Ascending aorta (tissue), 2 donors: ENCODE measurements around the gene SLC35F2. TPM values are rescaled to one million over a fixed set of nuclear protein-coding genes. Genes with fewer than 3 reads are reported as not detected.

Experiments
- DNase-seq, 2 donors: peaks; one replicate each; pipeline ENCODE4 v3.0.0-alpha.2; 2019; ENCODE audit warnings: low spot score in 2 of 2
- H3K27ac ChIP-seq, 2 donors: fragments of 200-600 bp; sonication (generic); one replicate each; pipeline ENCODE4 v1.5.1; 2016 to 2017; ENCODE audit warnings: mild to moderate bottlenecking in 1 of 2
- H3K27me3 ChIP-seq: fragments of 200-600 bp; sonication (generic); one replicate; pipeline ENCODE4 v1.5.1; 2017
- H3K36me3 ChIP-seq, 2 donors: fragments of 200-600 bp; sonication (generic); one replicate each; pipeline ENCODE4 v1.5.1; 2016
- H3K4me1 ChIP-seq, 2 donors: fragments of 200-600 bp; sonication (generic); one replicate each; pipeline ENCODE4 v1.5.1; 2016 to 2017; ENCODE audit warnings: mild to moderate bottlenecking in 1 of 2
- H3K4me3 ChIP-seq, 2 donors: fragments of 200-600 bp; sonication (generic); one replicate each; pipeline ENCODE4 v1.5.1; 2016 to 2017; ENCODE audit warnings: mild to moderate bottlenecking in 1 of 2
- H3K9me3 ChIP-seq, 2 donors: fragments of 200-600 bp; sonication (generic); one replicate each; pipeline ENCODE4 v1.5.1; 2016
- intact Hi-C: fragments of 100-400 bp; cut with DNase I; formaldehyde crosslinking; loops from one replicate; pipeline ENCODE4 v1.15.1; 2023
- total RNA-seq: library from RNA; depleted of rRNA; stranded (reverse); fragments of >200 nt; gene quantifications from one replicate; pipeline ENCODE4 v1.1.0, GENCODE V29; 2016
- TF ChIP-seq, protein P1 (sequence below), 3 experiments: fragments of 200-600 bp in 2 of 3; fragments of 450-650 bp in 1 of 3; sonication (generic) in 2 of 3; IDR thresholded peaks; one replicate each; pipeline ENCODE4 v1.5.1; 2016 to 2019; ENCODE audit warnings: antibody characterized with exemption in 3 of 3, mild to moderate bottlenecking in 1 of 3, moderate library complexity in 1 of 3

The SLC35F2 gene
- total RNA-seq, 1 donor from 2014 or later = 5.4 TPM

DNA sequence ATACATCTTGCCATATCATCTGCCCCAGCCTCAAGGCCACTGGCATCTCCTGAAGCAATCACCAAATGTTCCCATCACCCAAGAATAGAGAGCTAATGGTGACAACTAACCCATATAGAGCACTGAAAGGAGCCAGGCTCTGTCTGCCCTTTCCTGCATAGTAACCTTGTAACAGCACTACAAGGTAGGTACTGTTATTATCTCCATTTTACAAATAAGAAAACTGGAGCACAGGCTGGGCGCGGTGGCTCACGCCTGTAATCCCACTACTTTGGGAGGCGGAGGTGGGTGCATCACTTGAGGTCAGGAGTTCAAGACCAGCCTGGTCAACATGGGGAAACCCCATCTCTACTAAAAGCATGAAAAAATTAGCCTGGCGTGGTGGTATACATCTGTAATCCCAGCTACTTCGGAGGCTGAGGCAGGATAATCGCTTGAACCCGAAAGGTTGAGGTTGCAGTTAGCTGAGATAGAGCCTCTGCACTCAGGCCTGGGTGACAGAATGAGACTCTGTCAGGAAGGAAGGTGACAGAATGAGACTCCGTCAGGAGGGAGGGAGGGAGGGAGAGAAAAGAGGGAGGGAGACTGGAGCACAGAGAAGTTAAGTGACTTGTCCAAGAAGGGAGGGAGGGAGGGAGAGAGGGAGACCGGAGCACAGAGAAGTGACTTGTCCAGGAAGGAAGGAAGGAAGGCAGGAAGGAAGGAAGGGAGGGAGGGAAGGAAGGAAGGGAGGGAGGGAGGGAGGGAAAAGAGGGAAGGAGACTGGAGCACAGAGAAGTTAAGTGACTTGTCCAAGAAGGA is 2.2 kb downstream of the SLC35F2 start:
- H3K9me3 ChIP-seq = no peaks in the 10 kb centered on the region
- intact Hi-C loops = loop anchor here (5.0 kb wide), 2 partner anchors 59 to 294 kb away; no protein-coding TSS in a partner anchor
- H3K4me3 ChIP-seq = no peak overlapping the region
- H3K27ac ChIP-seq = peak overlapping the region; percentile 57 to 88
- no peaks in the 10 kb centered on the region for H3K4me1 ChIP-seq
- H3K27me3 ChIP-seq = no peaks in the 10 kb centered on the region
- TF ChIP-seq, protein P1, sequence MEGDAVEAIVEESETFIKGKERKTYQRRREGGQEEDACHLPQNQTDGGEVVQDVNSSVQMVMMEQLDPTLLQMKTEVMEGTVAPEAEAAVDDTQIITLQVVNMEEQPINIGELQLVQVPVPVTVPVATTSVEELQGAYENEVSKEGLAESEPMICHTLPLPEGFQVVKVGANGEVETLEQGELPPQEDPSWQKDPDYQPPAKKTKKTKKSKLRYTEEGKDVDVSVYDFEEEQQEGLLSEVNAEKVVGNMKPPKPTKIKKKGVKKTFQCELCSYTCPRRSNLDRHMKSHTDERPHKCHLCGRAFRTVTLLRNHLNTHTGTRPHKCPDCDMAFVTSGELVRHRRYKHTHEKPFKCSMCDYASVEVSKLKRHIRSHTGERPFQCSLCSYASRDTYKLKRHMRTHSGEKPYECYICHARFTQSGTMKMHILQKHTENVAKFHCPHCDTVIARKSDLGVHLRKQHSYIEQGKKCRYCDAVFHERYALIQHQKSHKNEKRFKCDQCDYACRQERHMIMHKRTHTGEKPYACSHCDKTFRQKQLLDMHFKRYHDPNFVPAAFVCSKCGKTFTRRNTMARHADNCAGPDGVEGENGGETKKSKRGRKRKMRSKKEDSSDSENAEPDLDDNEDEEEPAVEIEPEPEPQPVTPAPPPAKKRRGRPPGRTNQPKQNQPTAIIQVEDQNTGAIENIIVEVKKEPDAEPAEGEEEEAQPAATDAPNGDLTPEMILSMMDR (IDR thresholded peaks at IDR 0.05) = no peak
- no peak for DNase-seq
- H3K36me3 ChIP-seq = no peaks in the 10 kb centered on the region

DNA sequence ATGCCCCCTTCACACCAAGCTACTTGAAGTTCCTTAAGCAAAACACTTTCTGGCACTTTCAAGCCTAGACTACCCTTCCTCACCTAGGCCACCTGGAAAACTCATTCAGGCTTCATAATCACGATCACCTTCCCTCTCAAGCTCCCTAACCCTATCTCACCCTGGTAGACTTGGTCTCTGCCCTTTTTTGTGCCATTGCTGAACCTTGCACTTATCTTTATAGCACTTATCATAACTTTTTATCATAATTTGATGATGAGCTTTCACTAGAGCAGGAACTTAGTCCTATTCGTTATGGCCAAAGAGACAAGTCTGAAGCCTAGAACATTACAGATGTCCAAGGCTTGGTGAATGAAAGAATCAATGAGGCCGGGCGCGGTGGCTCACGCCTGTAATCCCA is 5.5 kb downstream of the SLC35F2 start:
- TF ChIP-seq, protein P1 (IDR thresholded peaks at IDR 0.05) = no peak
- Histone ChIP-seq H3K36me3 (no peaks in the 10 kb centered on the region), H3K27ac (no peak overlapping the region), H3K4me3 (no peak overlapping the region), H3K4me1 (no peaks in the 10 kb centered on the region), H3K9me3 (no peaks in the 10 kb centered on the region), H3K27me3 (no peaks in the 10 kb centered on the region)
- no peak for DNase-seq
- intact Hi-C loops = no loop called here

- no peak overlapping the region for H3K27ac ChIP-seq
- no peak overlapping the region for H3K4me3 ChIP-seq
- DNase-seq = no peak
- TF ChIP-seq, protein P1 (IDR thresholded peaks at IDR 0.05) = no peak
- H3K27me3 ChIP-seq = no peaks in the 10 kb centered on the region
- H3K9me3 ChIP-seq = no peaks in the 10 kb centered on the region
- no peaks in the 10 kb centered on the region for H3K4me1 ChIP-seq
- no peaks in the 10 kb centered on the region for H3K36me3 ChIP-seq
- intact Hi-C loops = no loop called here
These were observed 6.8 kb downstream of the SLC35F2 start for GRCh38 chr11:107851704-107852310.

GRCh38 chr11:107849790-107850189 is 8.8 kb downstream of the SLC35F2 start:
- H3K27ac ChIP-seq = no peak overlapping the region
- no peak for DNase-seq
- H3K36me3 ChIP-seq = no peaks in the 10 kb centered on the region
- no peaks in the 10 kb centered on the region for H3K27me3 ChIP-seq
- TF ChIP-seq, protein P1 (IDR thresholded peaks at IDR 0.05) = no peak
- intact Hi-C loops = loop anchor here (10.0 kb wide), 1 partner anchor 375 kb away; the partner anchor contains the start of genes ATM and NPAT
- H3K9me3 ChIP-seq = no peaks in the 10 kb centered on the region
- H3K4me1 ChIP-seq = no peaks in the 10 kb centered on the region
- H3K4me3 ChIP-seq = no peak overlapping the region

- H3K4me3 ChIP-seq = no peak overlapping the region
- no peaks in the 10 kb centered on the region for H3K36me3 ChIP-seq
- H3K27ac ChIP-seq = no peak overlapping the region
- intact Hi-C loops = loop anchor here (10.0 kb wide), 1 partner anchor 376 kb away; the partner anchor contains the start of genes ATM and NPAT
- H3K9me3 ChIP-seq = no peaks in the 10 kb centered on the region
- DNase-seq = no peak
- H3K27me3 ChIP-seq = no peaks in the 10 kb centered on the region
- TF ChIP-seq, protein P1 (IDR thresholded peaks at IDR 0.05) = no peak
- H3K4me1 ChIP-seq = no peaks in the 10 kb centered on the region
These were observed 10.2 kb downstream of the SLC35F2 start for GRCh38 chr11:107848345-107848744.
